ENCODE data around the gene ROMO1. TPM values are rescaled to one million over a fixed set of nuclear protein-coding genes. Genes with fewer than 3 reads are reported as not detected.

The ROMO1 gene
- total RNA-seq, 1 experiment from 2014 or later: 207 TPM

DNA sequence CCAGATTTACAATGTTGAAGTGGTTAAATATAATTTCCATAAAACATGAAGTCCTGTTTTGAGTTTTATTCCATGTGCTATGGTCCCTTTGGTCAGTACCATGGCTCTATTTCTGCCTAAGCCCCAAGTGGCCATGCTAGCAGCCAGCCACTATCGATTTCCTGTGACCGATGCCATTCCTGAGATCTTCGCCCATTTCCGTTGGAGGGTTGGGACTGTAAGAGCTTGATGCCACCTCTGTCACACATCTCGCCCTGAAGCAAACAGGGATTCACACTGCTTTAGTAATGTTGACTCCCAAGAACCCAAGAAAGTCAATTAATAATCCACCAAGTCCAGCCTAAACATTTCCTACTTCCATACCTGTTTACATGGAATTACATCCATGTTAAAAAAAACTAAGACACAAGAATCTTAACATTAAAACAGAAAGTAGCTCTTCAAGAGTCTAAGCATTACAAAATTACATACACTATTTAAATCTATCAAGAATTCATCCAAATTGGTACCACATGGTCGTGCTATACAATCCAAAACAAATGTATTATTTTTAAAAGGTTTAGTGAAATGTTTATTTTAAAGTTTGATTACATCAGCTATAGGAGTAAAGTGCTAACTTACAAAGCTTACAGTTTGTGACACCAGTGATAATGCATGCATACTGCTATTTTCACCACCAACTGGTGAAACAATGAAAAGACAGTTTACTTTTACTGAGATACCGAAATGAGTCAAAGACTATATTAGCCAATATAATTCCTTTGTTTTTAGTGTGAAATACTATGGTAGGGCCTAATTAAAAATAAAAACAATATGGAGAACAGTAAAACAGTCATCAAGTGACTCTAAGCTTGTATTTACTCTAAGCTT, 40.3 kb downstream of the ROMO1 start:
- Histone ChIP-seq H2BK15ac (ENCODE audit: low read depth, low read length) (no peak overlapping the region), H3K14ac (ENCODE audit: insufficient read depth, low read length) (no peak overlapping the region), H3K23ac (ENCODE audit: insufficient read length, low read depth, low read length) (no peak overlapping the region), H2AK5ac (ENCODE audit: insufficient read length, low read length) (no peak overlapping the region), H3K27ac (ENCODE audit: insufficient read length, low read depth, low read length) (no peak overlapping the region), H2AFZ (ENCODE audit: low read length) (no peak overlapping the region), H3K79me1 (ENCODE audit: insufficient read depth, low read depth, low read length, poor library complexity, severe bottlenecking) (peaks cover 5% of the 10 kb centered on the region), H4K91ac (ENCODE audit: insufficient read length, low read depth, low read length) (no peak overlapping the region), H3K9me3 (ENCODE audit: control insufficient read depth, low read depth, low read length) (no peaks in the 10 kb centered on the region), H3K9ac (ENCODE audit: extremely low read depth, insufficient read length, low read length) (no peak overlapping the region), H3K79me2 (ENCODE audit: insufficient read depth, low read length) (peaks cover 36% of the 10 kb centered on the region), H3K56ac (ENCODE audit: insufficient read length, low read depth, low read length) (no peak overlapping the region), H3K4me1 (ENCODE audit: insufficient read depth, low read length) (no peaks in the 10 kb centered on the region), H3K4me2 (ENCODE audit: insufficient read depth, insufficient read length, low read length) (no peak overlapping the region), H4K5ac (ENCODE audit: insufficient read length, low read depth, low read length) (no peak overlapping the region), H2BK12ac (ENCODE audit: insufficient read length, low read depth, low read length) (no peak overlapping the region), H2BK20ac (ENCODE audit: low read depth, low read length, poor library complexity, severe bottlenecking) (no peak overlapping the region), H3K18ac (ENCODE audit: insufficient read length, low read depth, low read length) (no peak overlapping the region), H3K27me3 (ENCODE audit: insufficient read depth, low read length) (no peaks in the 10 kb centered on the region), H3K4ac (ENCODE audit: low read depth, low read length) (no peak overlapping the region), H3T11ph (ENCODE audit: low read length) (no peak overlapping the region), H4K8ac (replicated peaks; ENCODE audit: insufficient read length, low read depth, low read length) (no peak overlapping the region), H2BK5ac (ENCODE audit: insufficient read length, low read length) (no peak overlapping the region), H3K23me2 (ENCODE audit: insufficient read length, low read depth, low read length, poor library complexity, severe bottlenecking) (peaks cover 4% of the 10 kb centered on the region), H4K20me1 (ENCODE audit: control insufficient read depth, insufficient read depth, insufficient read length) (no peaks in the 10 kb centered on the region), H2BK120ac (ENCODE audit: low read depth, low read length, poor library complexity, severe bottlenecking) (no peak overlapping the region)
- WGBS (ENCODE audit: extremely low coverage, insufficient read length, low lambda C conversion rate): no CpG with 5 or more reads among the region's 7 CpGs
- no peak for DNase-seq
- peak overlapping the region in 2 of 3 experiments; percentile 30 to 79; a peak in 3 of 7 replicates for H3K27ac Mint-ChIP-seq
- H3K36me3 Mint-ChIP-seq (ENCODE audit: insufficient read depth in 1 of 3, low read depth in 3 of 3): peaks cover 48 to 72% (median 69%) of the 10 kb centered on the region in 3 experiments
- peaks cover 3 to 6% of the 10 kb centered on the region in 2 experiments; a peak in 4 of 5 replicates for H3K9me3 Mint-ChIP-seq
- TF ChIP-seq, protein P1, sequence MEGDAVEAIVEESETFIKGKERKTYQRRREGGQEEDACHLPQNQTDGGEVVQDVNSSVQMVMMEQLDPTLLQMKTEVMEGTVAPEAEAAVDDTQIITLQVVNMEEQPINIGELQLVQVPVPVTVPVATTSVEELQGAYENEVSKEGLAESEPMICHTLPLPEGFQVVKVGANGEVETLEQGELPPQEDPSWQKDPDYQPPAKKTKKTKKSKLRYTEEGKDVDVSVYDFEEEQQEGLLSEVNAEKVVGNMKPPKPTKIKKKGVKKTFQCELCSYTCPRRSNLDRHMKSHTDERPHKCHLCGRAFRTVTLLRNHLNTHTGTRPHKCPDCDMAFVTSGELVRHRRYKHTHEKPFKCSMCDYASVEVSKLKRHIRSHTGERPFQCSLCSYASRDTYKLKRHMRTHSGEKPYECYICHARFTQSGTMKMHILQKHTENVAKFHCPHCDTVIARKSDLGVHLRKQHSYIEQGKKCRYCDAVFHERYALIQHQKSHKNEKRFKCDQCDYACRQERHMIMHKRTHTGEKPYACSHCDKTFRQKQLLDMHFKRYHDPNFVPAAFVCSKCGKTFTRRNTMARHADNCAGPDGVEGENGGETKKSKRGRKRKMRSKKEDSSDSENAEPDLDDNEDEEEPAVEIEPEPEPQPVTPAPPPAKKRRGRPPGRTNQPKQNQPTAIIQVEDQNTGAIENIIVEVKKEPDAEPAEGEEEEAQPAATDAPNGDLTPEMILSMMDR (conservative IDR thresholded peaks at IDR 0.05): 0 out of 3 replicates have a peak, but pooled peaks have one; percentile 12
- no peaks in the 10 kb centered on the region; the same call in 1 of the 2 replicates for H3K27me3 Mint-ChIP-seq (ENCODE audit: low read depth)
- H3K4me3 Mint-ChIP-seq: peak overlapping the region; percentile 99
- H3K4me1 Mint-ChIP-seq: peaks cover 28 to 35% of the 10 kb centered on the region in 2 experiments

All from H9 (cell line).